ENCODE data around the gene CDCP1. TPM values are rescaled to one million over a fixed set of nuclear protein-coding genes. Genes with fewer than 3 reads are reported as not detected.

Gene CDCP1
- total RNA-seq, result 1 to 10 TPM; 3.8 to 8.9 TPM
- 1 to 10 TPM in 1 of 2 donors, under 1 TPM in 1; 0.33 to 2.1 TPM for polyA plus RNA-seq
- long read RNA-seq, donor 1, partial matches to known transcripts, result 7 of 18 reads
- long read RNA-seq, donor 1, other reads (novel, unspliced or antisense), result 10 of 18 reads
- long read RNA-seq, donor 2, partial matches to known transcripts, result 3 of 6 reads
- long read RNA-seq, donor 2, other reads (novel, unspliced or antisense), result 1 of 6 reads

- intact Hi-C loops (cut with DNase I), result loop anchor here in 1 of 2 donors (5.0 kb wide), 1 partner anchor 56 kb away; no protein-coding TSS in a partner anchor
- H3K36me3 ChIP-seq (ENCODE audit: control insufficient read depth in 1 of 2, insufficient read depth in 2 of 2, low read length in 1 of 2), result no peaks in the 10 kb centered on the region
- WGBS, 2 donors, result 1 to 2% methylated on average over 69 to 92 of the region's 92 CpGs
- no peaks in the 10 kb centered on the region for H3K4me1 ChIP-seq (ENCODE audit: control insufficient read depth in 1 of 2, insufficient read depth in 2 of 2, low read length in 2 of 2)
- H3K27ac ChIP-seq (ENCODE audit: low read depth in 1 of 2, low read length in 2 of 2), result no peak within 1 kb of the TSS
- peak within 1 kb of the TSS in 1 of 2 donors; percentile 69 for H3K4me3 ChIP-seq (ENCODE audit: low read length in 2 of 2)
- no peaks in the 10 kb centered on the region for H3K27me3 ChIP-seq (ENCODE audit: control insufficient read depth in 1 of 2, insufficient read depth in 2 of 2, low read length in 1 of 2)
- H3K9me3 ChIP-seq (ENCODE audit: control insufficient read depth, low read length), result no peaks in the 10 kb centered on the region
- DNase-seq (peak in 1 of 2 donors; percentile 55), ATAC-seq (ENCODE audit: low FRiP score) (peak; percentile 19)
Measured at GRCh38 chr3:45145681-45146614, at the start of gene CDCP1. TSS of gene CDCP1 (minus strand) at chr3:45146378. CDS start at chr3:45146287, 91 bp downstream.

- no peak overlapping the region for H3K27ac ChIP-seq (ENCODE audit: low read depth in 1 of 2, low read length in 2 of 2)
- H3K36me3 ChIP-seq (ENCODE audit: control insufficient read depth in 1 of 2, insufficient read depth in 2 of 2, low read length in 1 of 2), result no peaks in the 10 kb centered on the region
- H3K9me3 ChIP-seq (ENCODE audit: control insufficient read depth, low read length), result no peaks in the 10 kb centered on the region
- peaks cover 0 to 7% of the 10 kb centered on the region in 2 donors for H3K4me1 ChIP-seq (ENCODE audit: control insufficient read depth in 1 of 2, insufficient read depth in 2 of 2, low read length in 2 of 2)
- DNase-seq (no peak), ATAC-seq (ENCODE audit: low FRiP score) (no peak)
- no peaks in the 10 kb centered on the region for H3K27me3 ChIP-seq (ENCODE audit: control insufficient read depth in 1 of 2, insufficient read depth in 2 of 2, low read length in 1 of 2)
- WGBS, 2 donors, result 87 to 88% methylated on average over 5 of the region's 5 CpGs
- intact Hi-C loops (cut with DNase I), result no loop called here
- H3K4me3 ChIP-seq (ENCODE audit: low read length in 2 of 2), result no peak overlapping the region
Measured at GRCh38 chr3:45194791-45195190, 48.6 kb upstream of the CDCP1 start.

GRCh38 chr3:45191924-45192417 is 45.8 kb upstream of the CDCP1 start:
- Histone ChIP-seq H3K9me3 (ENCODE audit: control insufficient read depth, low read length) (no peaks in the 10 kb centered on the region), H3K27ac (ENCODE audit: low read depth in 1 of 2, low read length in 2 of 2) (no peak overlapping the region), H3K36me3 (ENCODE audit: control insufficient read depth in 1 of 2, insufficient read depth in 2 of 2, low read length in 1 of 2) (no peaks in the 10 kb centered on the region), H3K27me3 (ENCODE audit: control insufficient read depth in 1 of 2, insufficient read depth in 2 of 2, low read length in 1 of 2) (no peaks in the 10 kb centered on the region), H3K4me1 (ENCODE audit: control insufficient read depth in 1 of 2, insufficient read depth in 2 of 2, low read length in 2 of 2) (no peaks in the 10 kb centered on the region), H3K4me3 (ENCODE audit: low read length in 2 of 2) (no peak overlapping the region)
- WGBS, 2 donors, result 49 to 60% methylated on average over 3 of the region's 3 CpGs
- ATAC-seq (ENCODE audit: low FRiP score) (no peak), DNase-seq (no peak)
- intact Hi-C loops (cut with DNase I), result no loop called here

GRCh38 chr3:45191424-45191823 is 45.2 kb upstream of the CDCP1 start:
- intact Hi-C loops (cut with DNase I), result no loop called here
- 86 to 88% methylated on average over 4 of the region's 4 CpGs for WGBS, 2 donors
- H3K27me3 ChIP-seq (ENCODE audit: control insufficient read depth in 1 of 2, insufficient read depth in 2 of 2, low read length in 1 of 2), result peaks cover 0 to 1% of the 10 kb centered on the region in 2 donors
- H3K27ac ChIP-seq (ENCODE audit: low read depth in 1 of 2, low read length in 2 of 2), result no peak overlapping the region
- DNase-seq (no peak), ATAC-seq (ENCODE audit: low FRiP score) (no peak)
- H3K36me3 ChIP-seq (ENCODE audit: control insufficient read depth in 1 of 2, insufficient read depth in 2 of 2, low read length in 1 of 2), result no peaks in the 10 kb centered on the region
- H3K4me1 ChIP-seq (ENCODE audit: control insufficient read depth in 1 of 2, insufficient read depth in 2 of 2, low read length in 2 of 2), result no peaks in the 10 kb centered on the region
- no peaks in the 10 kb centered on the region for H3K9me3 ChIP-seq (ENCODE audit: control insufficient read depth, low read length)
- H3K4me3 ChIP-seq (ENCODE audit: low read length in 2 of 2), result no peak overlapping the region

- WGBS, 2 donors, result 87 to 89% methylated on average over 8 of the region's 8 CpGs
- ATAC-seq (ENCODE audit: low FRiP score) (no peak), DNase-seq (no peak)
- Histone ChIP-seq H3K36me3 (ENCODE audit: control insufficient read depth in 1 of 2, insufficient read depth in 2 of 2, low read length in 1 of 2) (no peaks in the 10 kb centered on the region), H3K27me3 (ENCODE audit: control insufficient read depth in 1 of 2, insufficient read depth in 2 of 2, low read length in 1 of 2) (peaks cover 0 to 1% of the 10 kb centered on the region in 2 donors), H3K9me3 (ENCODE audit: control insufficient read depth, low read length) (no peaks in the 10 kb centered on the region), H3K4me1 (ENCODE audit: control insufficient read depth in 1 of 2, insufficient read depth in 2 of 2, low read length in 2 of 2) (no peaks in the 10 kb centered on the region), H3K4me3 (ENCODE audit: low read length in 2 of 2) (no peak overlapping the region), H3K27ac (ENCODE audit: low read depth in 1 of 2, low read length in 2 of 2) (no peak overlapping the region)
- intact Hi-C loops (cut with DNase I), result no loop called here
Measured at GRCh38 chr3:45188719-45189659, 42.8 kb upstream of the CDCP1 start.

- H3K4me3 ChIP-seq (ENCODE audit: low read length in 2 of 2), result no peak overlapping the region
- DNase-seq, result no peak
- WGBS, 2 donors, result 74 to 77% methylated on average over 3 of the region's 3 CpGs
- no peaks in the 10 kb centered on the region for H3K9me3 ChIP-seq (ENCODE audit: control insufficient read depth, low read length)
- H3K4me1 ChIP-seq (ENCODE audit: control insufficient read depth in 1 of 2, insufficient read depth in 2 of 2, low read length in 2 of 2), result no peaks in the 10 kb centered on the region
- no peak overlapping the region for H3K27ac ChIP-seq (ENCODE audit: low read depth in 1 of 2, low read length in 2 of 2)
- intact Hi-C loops (cut with DNase I), result no loop called here
- ATAC-seq (ENCODE audit: low FRiP score), result no peak
- peaks cover 0 to 1% of the 10 kb centered on the region in 2 donors for H3K27me3 ChIP-seq (ENCODE audit: control insufficient read depth in 1 of 2, insufficient read depth in 2 of 2, low read length in 1 of 2)
- H3K36me3 ChIP-seq (ENCODE audit: control insufficient read depth in 1 of 2, insufficient read depth in 2 of 2, low read length in 1 of 2), result no peaks in the 10 kb centered on the region
Measured at GRCh38 chr3:45187694-45188141, 41.5 kb upstream of the CDCP1 start.

GRCh38 chr3:45186871-45187270 is 40.7 kb upstream of the CDCP1 start:
- Histone ChIP-seq H3K27me3 (ENCODE audit: control insufficient read depth in 1 of 2, insufficient read depth in 2 of 2, low read length in 1 of 2) (peaks cover 0 to 1% of the 10 kb centered on the region in 2 donors), H3K27ac (ENCODE audit: low read depth in 1 of 2, low read length in 2 of 2) (no peak overlapping the region), H3K9me3 (ENCODE audit: control insufficient read depth, low read length) (no peaks in the 10 kb centered on the region), H3K4me3 (ENCODE audit: low read length in 2 of 2) (no peak overlapping the region), H3K4me1 (ENCODE audit: control insufficient read depth in 1 of 2, insufficient read depth in 2 of 2, low read length in 2 of 2) (no peaks in the 10 kb centered on the region), H3K36me3 (ENCODE audit: control insufficient read depth in 1 of 2, insufficient read depth in 2 of 2, low read length in 1 of 2) (no peaks in the 10 kb centered on the region)
- ATAC-seq (ENCODE audit: low FRiP score), result no peak
- no peak for DNase-seq
- intact Hi-C loops (cut with DNase I), result no loop called here
- 94 to 97% methylated on average over 6 of the region's 6 CpGs for WGBS, 2 donors

GRCh38 chr3:45185461-45185860 is 39.3 kb upstream of the CDCP1 start:
- intact Hi-C loops (cut with DNase I), result no loop called here
- ATAC-seq (ENCODE audit: low FRiP score) (no peak), DNase-seq (no peak)
- Histone ChIP-seq H3K4me3 (ENCODE audit: low read length in 2 of 2) (no peak overlapping the region), H3K27me3 (ENCODE audit: control insufficient read depth in 1 of 2, insufficient read depth in 2 of 2, low read length in 1 of 2) (peaks cover 0 to 1% of the 10 kb centered on the region in 2 donors), H3K27ac (ENCODE audit: low read depth in 1 of 2, low read length in 2 of 2) (no peak overlapping the region), H3K4me1 (ENCODE audit: control insufficient read depth in 1 of 2, insufficient read depth in 2 of 2, low read length in 2 of 2) (no peaks in the 10 kb centered on the region), H3K36me3 (ENCODE audit: control insufficient read depth in 1 of 2, insufficient read depth in 2 of 2, low read length in 1 of 2) (no peaks in the 10 kb centered on the region), H3K9me3 (ENCODE audit: control insufficient read depth, low read length) (no peaks in the 10 kb centered on the region)
- WGBS, 2 donors, result 93 to 94% methylated on average over 5 of the region's 5 CpGs
